Measurements from ENCODE around the gene NME3. TPM values are rescaled to one million over a fixed set of nuclear protein-coding genes. Genes with fewer than 3 reads are reported as not detected.

The NME3 gene
- total RNA-seq, 1 donor from 2014 or later, result 33.3 TPM

DNA sequence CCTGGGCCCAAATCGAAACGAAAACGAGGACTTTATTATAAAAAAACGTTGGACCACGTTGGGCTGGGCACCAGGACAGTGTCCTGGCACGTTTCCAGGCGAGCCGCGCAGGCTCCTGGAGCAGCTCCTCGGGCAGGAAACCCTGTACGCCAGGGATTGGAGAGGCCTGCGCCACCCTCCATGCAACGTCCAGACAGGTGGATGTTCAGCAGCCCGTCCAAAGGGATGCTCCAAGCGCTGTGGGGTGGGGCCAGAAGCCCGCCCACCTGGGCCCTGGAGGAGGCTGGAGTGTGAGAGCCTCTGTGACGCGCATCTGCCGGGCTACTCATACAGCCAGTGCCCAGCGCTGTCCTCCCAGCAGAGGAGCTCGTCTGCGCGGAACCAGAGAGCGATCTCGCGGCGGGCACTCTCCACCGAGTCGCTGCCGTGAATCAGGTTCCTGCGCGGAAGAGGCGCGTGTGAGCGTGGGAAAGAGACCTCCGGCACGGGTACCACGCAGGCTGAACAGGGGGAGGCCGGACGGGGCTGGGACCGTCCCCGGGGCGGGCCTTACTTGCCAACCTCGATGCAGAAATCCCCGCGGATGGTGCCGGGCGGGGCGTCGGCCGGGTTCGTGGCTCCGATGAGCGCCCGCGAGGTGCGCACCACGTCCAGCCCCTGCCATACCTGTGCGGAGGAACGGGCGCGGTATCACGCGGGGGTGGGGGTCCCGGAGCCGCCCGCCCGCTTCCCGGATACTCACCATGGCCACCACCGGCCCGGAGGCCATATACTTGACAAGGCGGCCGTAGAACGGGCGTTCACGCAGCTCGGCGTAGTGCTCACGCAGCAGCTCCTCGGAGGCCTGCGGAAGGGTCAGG lies 785 bp downstream of the NME3 start:
- peaks cover 10% of the 10 kb centered on the region for H3K4me1 Mint-ChIP-seq (ENCODE audit: unreplicated experiment)
- peaks cover 15% of the 10 kb centered on the region for H3K27me3 Mint-ChIP-seq (ENCODE audit: unreplicated experiment)
- DNase-seq (ENCODE audit: low spot score), result no peak
- H3K4me3 Mint-ChIP-seq (ENCODE audit: unreplicated experiment), result peak overlapping the region; percentile 92
- H3K27ac Mint-ChIP-seq (ENCODE audit: unreplicated experiment), result no peak overlapping the region
- TF ChIP-seq, protein P1, sequence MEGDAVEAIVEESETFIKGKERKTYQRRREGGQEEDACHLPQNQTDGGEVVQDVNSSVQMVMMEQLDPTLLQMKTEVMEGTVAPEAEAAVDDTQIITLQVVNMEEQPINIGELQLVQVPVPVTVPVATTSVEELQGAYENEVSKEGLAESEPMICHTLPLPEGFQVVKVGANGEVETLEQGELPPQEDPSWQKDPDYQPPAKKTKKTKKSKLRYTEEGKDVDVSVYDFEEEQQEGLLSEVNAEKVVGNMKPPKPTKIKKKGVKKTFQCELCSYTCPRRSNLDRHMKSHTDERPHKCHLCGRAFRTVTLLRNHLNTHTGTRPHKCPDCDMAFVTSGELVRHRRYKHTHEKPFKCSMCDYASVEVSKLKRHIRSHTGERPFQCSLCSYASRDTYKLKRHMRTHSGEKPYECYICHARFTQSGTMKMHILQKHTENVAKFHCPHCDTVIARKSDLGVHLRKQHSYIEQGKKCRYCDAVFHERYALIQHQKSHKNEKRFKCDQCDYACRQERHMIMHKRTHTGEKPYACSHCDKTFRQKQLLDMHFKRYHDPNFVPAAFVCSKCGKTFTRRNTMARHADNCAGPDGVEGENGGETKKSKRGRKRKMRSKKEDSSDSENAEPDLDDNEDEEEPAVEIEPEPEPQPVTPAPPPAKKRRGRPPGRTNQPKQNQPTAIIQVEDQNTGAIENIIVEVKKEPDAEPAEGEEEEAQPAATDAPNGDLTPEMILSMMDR (IDR thresholded peaks at IDR 0.05; ENCODE audit: unreplicated experiment), result no peak
- no peaks in the 10 kb centered on the region for H3K9me3 Mint-ChIP-seq (ENCODE audit: unreplicated experiment)
- H3K36me3 Mint-ChIP-seq (ENCODE audit: low read depth, unreplicated experiment), result peaks cover 5% of the 10 kb centered on the region

DNA sequence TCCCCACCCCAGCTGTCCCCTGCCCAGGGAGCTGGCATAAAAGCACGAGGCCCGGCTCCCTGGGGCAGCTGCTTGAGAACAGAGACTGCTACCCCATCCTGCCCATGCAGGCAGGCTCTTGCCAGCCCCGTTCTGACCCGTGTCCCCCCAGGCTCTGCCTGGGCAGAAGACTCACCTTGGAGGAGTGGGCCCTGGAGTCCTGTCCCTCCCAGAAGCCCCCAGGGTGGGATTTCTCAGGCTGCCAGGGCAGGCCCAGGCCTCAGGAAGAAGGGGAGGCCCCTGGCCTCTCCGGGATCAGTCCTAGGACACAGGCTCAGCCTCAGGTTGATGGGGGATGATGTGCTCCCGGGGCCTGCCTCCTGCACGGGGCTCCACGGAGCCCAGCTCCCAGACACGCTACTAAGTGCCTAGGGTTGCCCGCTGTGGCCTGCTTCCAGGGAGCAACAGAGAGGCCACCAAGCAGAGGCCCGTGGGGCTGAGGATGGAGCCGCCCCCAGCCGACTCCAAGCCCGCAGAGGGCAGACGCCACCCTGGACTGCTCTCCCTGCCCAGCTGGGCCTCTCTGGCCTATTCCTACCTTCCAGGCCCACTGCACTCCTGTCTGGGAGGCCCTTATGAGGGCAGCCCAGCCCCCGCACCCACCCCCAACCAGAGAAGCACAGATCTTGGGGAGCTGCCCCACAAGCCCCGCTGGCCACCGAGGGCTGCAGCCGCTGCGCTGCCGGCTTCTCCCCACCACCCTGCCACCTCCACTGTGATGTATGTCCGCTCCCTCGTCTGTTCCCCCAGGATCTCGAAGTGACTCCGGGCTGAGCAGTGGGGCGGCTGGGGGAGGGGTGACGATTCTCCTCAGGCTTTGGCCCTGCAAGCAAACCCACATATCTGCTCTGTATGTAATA lies 1.7 kb downstream of the NME3 start:
- no peak for DNase-seq (ENCODE audit: low spot score)
- no peaks in the 10 kb centered on the region for H3K9me3 Mint-ChIP-seq (ENCODE audit: unreplicated experiment)
- peaks cover 7% of the 10 kb centered on the region for H3K36me3 Mint-ChIP-seq (ENCODE audit: low read depth, unreplicated experiment)
- peak overlapping the region; percentile 37 for H3K4me3 Mint-ChIP-seq (ENCODE audit: unreplicated experiment)
- TF ChIP-seq, protein P1 (IDR thresholded peaks at IDR 0.05; ENCODE audit: unreplicated experiment), result no peak
- H3K27me3 Mint-ChIP-seq (ENCODE audit: unreplicated experiment), result peaks cover 15% of the 10 kb centered on the region
- H3K4me1 Mint-ChIP-seq (ENCODE audit: unreplicated experiment), result peaks cover 10% of the 10 kb centered on the region
- H3K27ac Mint-ChIP-seq (ENCODE audit: unreplicated experiment), result no peak overlapping the region

DNA sequence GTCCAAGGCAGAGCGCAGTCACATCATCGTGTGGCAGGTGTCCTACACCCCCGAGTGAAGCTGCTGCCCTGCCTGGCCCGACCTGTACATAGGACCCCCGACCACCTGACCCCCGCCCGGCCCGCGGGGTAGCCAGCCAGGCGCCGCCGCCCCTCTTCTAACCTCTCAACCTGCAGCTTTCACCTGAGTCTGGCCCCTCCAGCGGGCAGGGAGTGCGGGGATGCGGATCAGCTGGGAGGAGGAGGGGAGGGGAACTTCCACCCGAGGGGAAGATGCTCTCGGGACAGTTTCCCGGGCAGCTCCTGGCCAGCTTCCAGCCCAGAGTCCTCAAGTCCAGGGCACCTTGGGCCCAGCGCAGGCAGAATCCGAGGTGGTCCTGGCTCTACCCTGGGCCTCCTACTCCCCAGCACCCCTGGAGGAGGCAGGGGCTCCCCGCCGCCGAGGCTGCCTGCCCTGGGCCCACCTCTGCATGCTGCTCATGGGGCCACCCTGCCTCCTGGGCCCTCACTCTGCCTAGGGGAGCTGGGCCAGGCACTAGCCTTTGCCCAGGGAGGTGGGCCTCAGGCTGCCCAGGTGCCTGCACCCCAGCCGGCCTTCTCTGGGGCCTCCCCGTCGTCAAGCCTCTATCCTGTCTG lies 2.5 kb downstream of the NME3 start:
- no peak overlapping the region for H3K27ac Mint-ChIP-seq (ENCODE audit: unreplicated experiment)
- peaks cover 9% of the 10 kb centered on the region for H3K4me1 Mint-ChIP-seq (ENCODE audit: unreplicated experiment)
- no peaks in the 10 kb centered on the region for H3K9me3 Mint-ChIP-seq (ENCODE audit: unreplicated experiment)
- H3K4me3 Mint-ChIP-seq (ENCODE audit: unreplicated experiment), result no peak overlapping the region
- TF ChIP-seq, protein P1 (IDR thresholded peaks at IDR 0.05; ENCODE audit: unreplicated experiment), result no peak
- no peak for DNase-seq (ENCODE audit: low spot score)
- peaks cover 7% of the 10 kb centered on the region for H3K36me3 Mint-ChIP-seq (ENCODE audit: low read depth, unreplicated experiment)
- peaks cover 15% of the 10 kb centered on the region for H3K27me3 Mint-ChIP-seq (ENCODE audit: unreplicated experiment)

DNA sequence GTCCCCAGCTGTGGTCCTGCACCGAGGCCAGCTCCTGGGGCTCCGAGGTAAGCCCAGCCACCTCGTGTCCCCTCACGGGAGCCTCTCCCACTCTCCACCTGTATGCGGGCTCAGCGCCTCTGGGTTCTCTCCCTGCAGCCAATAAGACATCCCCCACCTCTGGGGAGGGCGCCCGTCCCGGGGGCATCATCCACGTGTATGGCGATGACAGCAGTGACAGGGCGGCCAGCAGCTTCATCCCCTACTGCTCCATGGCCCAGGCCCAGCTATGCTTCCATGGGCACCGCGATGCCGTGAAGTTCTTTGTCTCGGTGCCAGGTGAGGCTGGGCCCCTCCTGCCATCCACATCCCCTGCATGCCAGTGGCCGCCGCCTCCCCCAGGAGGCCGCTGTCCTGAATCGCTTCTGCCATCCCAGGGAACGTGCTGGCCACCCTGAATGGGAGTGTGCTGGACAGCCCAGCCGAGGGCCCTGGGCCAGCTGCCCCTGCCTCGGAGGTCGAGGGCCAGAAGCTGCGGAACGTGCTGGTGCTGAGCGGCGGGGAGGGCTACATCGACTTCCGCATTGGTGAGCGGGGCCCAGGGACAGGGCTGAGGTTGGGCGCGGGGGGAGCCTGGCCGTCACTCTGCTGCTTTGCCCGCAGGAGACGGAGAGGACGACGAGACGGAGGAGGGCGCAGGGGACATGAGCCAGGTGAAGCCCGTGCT lies 3.1 kb downstream of the NME3 start:
- Mint-ChIP-seq H3K4me3 (ENCODE audit: unreplicated experiment) (no peak overlapping the region), H3K4me1 (ENCODE audit: unreplicated experiment) (peaks cover 7% of the 10 kb centered on the region), H3K36me3 (ENCODE audit: low read depth, unreplicated experiment) (peaks cover 7% of the 10 kb centered on the region)

More for the DNA sequence above, 3.1 kb downstream of the NME3 start:
- TF ChIP-seq, protein P1 (IDR thresholded peaks at IDR 0.05; ENCODE audit: unreplicated experiment), result no peak
- DNase-seq (ENCODE audit: low spot score), result no peak
- Mint-ChIP-seq H3K9me3 (ENCODE audit: unreplicated experiment) (no peaks in the 10 kb centered on the region), H3K27ac (ENCODE audit: unreplicated experiment) (no peak overlapping the region), H3K27me3 (ENCODE audit: unreplicated experiment) (peaks cover 15% of the 10 kb centered on the region)
